AG04450 (cell line): Measurements from ENCODE around the gene TNNI2. TPM values are rescaled to one million over a fixed set of nuclear protein-coding genes. Genes with fewer than 3 reads are reported as not detected.

ENCODE experiments used
- CTCF ChIA-PET: fragments of 300-600, 350-600 bp; formaldehyde crosslinking; extraction: SDS; loops from one replicate; lab custom pipeline; 2022; ENCODE audit warnings: antibody characterized with exemption, inconsistent platforms; lab: Charles Lee
- POLR2A ChIA-PET: fragments of 350-600 bp; formaldehyde crosslinking; extraction: SDS; loops from one replicate; lab custom pipeline; 2021; ENCODE audit warnings: antibody characterized with exemption, inconsistent platforms; lab: Yijun Ruan, JAX
- DNase-seq: peaks from one replicate; pipeline ENCODE4 v3.0.0-alpha.2; 2011; ENCODE audit warnings: low read depth, low spot score
- H3K27ac ChIP-seq: one replicate; pipeline ENCODE4 v1.5.1; 2012; ENCODE audit warnings: low read depth, low read length, control low read depth
- H3K27me3 ChIP-seq: one replicate; pipeline ENCODE4 v1.6.0; 2012; ENCODE audit warnings: low read length; ENCODE audit not compliant: control insufficient read depth, insufficient read depth
- H3K4me3 ChIP-seq: 2 replicates; pipeline ENCODE4 v1.5.1; 2011; ENCODE audit warnings: mild to moderate bottlenecking, low read depth, low read length, control low read depth
- H3K9me3 ChIP-seq: 2 replicates; pipeline ENCODE4 v1.5.1; 2012; ENCODE audit warnings: low read length; ENCODE audit not compliant: control insufficient read depth, insufficient read depth
- polyA plus RNA-seq: library from polyadenylated mRNA; depleted of rRNA; stranded (reverse); fragments of >200 nt; gene quantifications from 2 replicates; pipeline ENCODE4 v1.2.3, GENCODE V29; 2011
- TF ChIP-seq, protein P1 (sequence below): IDR thresholded peaks from 2 replicates; pipeline ENCODE4 v1.5.1; 2011; ENCODE audit warnings: low read depth, low read length, control low read depth, inconsistent platforms

TNNI2 gene
- polyA plus RNA-seq, 1 experiment: not detected

DNA sequence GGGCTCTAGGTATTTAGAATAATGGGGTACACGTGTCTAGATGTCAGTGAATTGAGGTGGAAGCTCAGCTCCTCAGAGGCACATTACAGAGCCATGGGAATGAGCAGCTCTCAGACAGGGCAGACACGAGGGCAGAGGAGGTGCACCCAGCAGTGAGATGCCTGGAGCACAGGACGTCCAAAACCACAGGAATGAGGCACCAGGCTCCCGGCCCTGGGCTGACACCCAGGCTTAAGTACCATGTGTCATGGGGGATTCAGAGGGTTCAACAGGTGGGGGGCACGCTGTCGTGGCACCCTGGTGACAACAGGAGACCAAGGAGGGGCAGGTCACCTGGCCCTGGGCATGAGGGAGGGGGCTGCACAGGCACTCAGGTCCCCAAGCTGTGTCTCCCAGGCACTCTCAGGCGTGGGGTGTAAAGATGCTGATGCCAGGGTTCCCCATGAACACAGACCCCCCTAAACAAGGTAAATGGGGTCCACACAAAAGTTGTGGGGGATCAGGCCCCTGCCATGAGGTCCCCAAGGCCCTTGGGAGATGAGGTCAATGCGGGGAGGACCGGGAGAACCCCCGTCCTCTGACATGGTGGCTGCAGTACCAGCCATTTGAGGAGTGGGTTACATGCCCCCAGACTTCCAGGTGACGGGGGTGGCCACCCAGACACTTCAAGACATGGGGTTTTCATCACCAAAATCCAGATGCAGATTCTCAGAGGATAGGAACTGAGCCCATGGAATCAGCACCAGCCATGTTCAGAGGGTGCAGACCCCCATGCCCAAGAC lies 9.6 kb upstream of the TNNI2 start:
- CTCF ChIA-PET: interaction anchor here (1.1 to 2.2 kb wide), 3 partner anchors 136 to 176 kb away, joined by 4 to 15 read pairs (median 6); no protein-coding TSS in a partner anchor
- Histone ChIP-seq H3K9me3 (no peaks in the 10 kb centered on the region), H3K27me3 (peaks cover 14% of the 10 kb centered on the region), H3K27ac (no peak overlapping the region), H3K4me3 (no peak overlapping the region)
- POLR2A ChIA-PET: interaction anchor here (1.0 kb wide), 1 partner anchor 135 kb away, joined by 4 read pairs; no protein-coding TSS in a partner anchor
- TF ChIP-seq, protein P1, sequence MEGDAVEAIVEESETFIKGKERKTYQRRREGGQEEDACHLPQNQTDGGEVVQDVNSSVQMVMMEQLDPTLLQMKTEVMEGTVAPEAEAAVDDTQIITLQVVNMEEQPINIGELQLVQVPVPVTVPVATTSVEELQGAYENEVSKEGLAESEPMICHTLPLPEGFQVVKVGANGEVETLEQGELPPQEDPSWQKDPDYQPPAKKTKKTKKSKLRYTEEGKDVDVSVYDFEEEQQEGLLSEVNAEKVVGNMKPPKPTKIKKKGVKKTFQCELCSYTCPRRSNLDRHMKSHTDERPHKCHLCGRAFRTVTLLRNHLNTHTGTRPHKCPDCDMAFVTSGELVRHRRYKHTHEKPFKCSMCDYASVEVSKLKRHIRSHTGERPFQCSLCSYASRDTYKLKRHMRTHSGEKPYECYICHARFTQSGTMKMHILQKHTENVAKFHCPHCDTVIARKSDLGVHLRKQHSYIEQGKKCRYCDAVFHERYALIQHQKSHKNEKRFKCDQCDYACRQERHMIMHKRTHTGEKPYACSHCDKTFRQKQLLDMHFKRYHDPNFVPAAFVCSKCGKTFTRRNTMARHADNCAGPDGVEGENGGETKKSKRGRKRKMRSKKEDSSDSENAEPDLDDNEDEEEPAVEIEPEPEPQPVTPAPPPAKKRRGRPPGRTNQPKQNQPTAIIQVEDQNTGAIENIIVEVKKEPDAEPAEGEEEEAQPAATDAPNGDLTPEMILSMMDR: no peak
- DNase-seq: no peak

GRCh38 chr11:1830004-1830321 lies 8.8 kb upstream of the TNNI2 start:
- no peak for DNase-seq
- POLR2A ChIA-PET: interaction anchor here (1.0 kb wide), 1 partner anchor 136 kb away, joined by 4 read pairs; no protein-coding TSS in a partner anchor
- Histone ChIP-seq H3K9me3 (no peaks in the 10 kb centered on the region), H3K27ac (no peak overlapping the region), H3K4me3 (no peak overlapping the region), H3K27me3 (peaks cover 14% of the 10 kb centered on the region)
- TF ChIP-seq, protein P1: no peak
- CTCF ChIA-PET: interaction anchor here (1.1 to 5.4 kb wide), 3 partner anchors 137 to 177 kb away, joined by 4 to 300 read pairs (median 6); no protein-coding TSS in a partner anchor

- TF ChIP-seq, protein P1: no peak
- no peak for DNase-seq
- POLR2A ChIA-PET: interaction anchor here (1.0 kb wide), 1 partner anchor 137 kb away, joined by 4 read pairs; no protein-coding TSS in a partner anchor
- H3K27me3 ChIP-seq: peaks cover 11% of the 10 kb centered on the region
- H3K27ac ChIP-seq: no peak overlapping the region
- CTCF ChIA-PET: interaction anchor here (1.1 to 6.1 kb wide), 5 partner anchors 138 to 322 kb away, joined by 4 to 300 read pairs (median 41); no protein-coding TSS in a partner anchor
- H3K9me3 ChIP-seq: no peaks in the 10 kb centered on the region
- no peak overlapping the region for H3K4me3 ChIP-seq
Measured at GRCh38 chr11:1830322-1831223, 8.2 kb upstream of the TNNI2 start.

GRCh38 chr11:1831338-1832210 lies 7.2 kb upstream of the TNNI2 start:
- POLR2A ChIA-PET: no interaction called here
- TF ChIP-seq, protein P1: no peak
- Histone ChIP-seq H3K27ac (no peak overlapping the region), H3K27me3 (peaks cover 11% of the 10 kb centered on the region), H3K4me3 (no peak overlapping the region), H3K9me3 (no peaks in the 10 kb centered on the region)
- DNase-seq: no peak
- CTCF ChIA-PET: interaction anchor here (0.6 to 6.1 kb wide), 19 partner anchors 9 to 321 kb away, joined by 3 to 300 read pairs (median 4); no protein-coding TSS in a partner anchor
